HG02571 (cell line): ENCODE measurements around the gene KCTD20.
"Not testable (repeated sequence)": the region's sequence is repeated elsewhere in the genome, so short reads cannot be mapped to it uniquely, and the experiment has no call there.

ENCODE experiments used
- ATAC-seq: cut with Tn5 transposase; IDR thresholded peaks from one replicate; pipeline ENCODE4 v1.9.1; 2021; ENCODE audit warnings: mild to moderate bottlenecking, moderate library complexity; ENCODE audit not compliant: unreplicated experiment

KCTD20 gene

GRCh38 chr6:36443471-36444428, 950 bp downstream of the KCTD20 start:
- ATAC-seq, result no peak

DNA sequence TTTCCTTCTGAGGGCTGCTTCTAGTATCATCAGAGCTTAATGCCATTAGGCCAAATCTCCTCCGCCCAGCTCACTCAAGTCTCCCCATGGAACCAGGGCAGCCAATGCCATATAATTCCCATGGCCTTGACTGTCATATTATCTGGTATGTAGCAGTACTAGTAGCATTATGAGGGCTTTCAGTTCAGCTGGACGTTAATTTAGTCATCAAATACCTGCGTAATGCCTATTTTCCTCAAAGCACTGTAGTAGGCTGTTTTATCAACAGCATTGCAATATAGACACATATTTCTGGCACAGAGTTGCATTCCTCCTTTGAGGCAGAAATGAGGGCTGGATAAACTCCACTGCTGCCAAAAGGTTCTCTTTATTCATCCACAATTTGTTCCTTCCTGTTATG, 1.7 kb downstream of the KCTD20 start:
- no peak for ATAC-seq

DNA sequence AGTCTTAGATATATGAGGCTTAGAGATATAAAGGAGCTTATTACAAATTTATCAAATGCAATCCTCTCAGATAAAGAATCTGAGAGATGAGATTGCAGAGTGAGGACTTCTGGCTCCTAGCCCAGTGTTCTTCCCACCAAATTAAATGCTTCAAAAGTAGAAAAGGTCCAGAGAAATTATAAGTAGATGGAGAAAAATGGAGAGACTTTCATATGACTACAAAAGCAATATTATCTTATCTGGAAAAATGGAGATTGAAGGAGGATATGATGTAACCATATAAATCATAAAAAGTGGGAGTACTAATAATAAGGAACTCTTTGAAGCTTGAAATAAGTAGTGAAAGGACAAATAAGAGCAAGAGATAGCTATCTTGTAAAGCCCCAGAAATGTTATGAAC, 2.8 kb downstream of the KCTD20 start:
- ATAC-seq, result no peak

- not testable (repeated sequence) for ATAC-seq
These were observed 6.4 kb downstream of the KCTD20 start for GRCh38 chr6:36449173-36449572.

- ATAC-seq, result not testable (repeated sequence)
These were observed 10.1 kb downstream of the KCTD20 start for GRCh38 chr6:36452897-36453296.

GRCh38 chr6:36455486-36456027, 12.8 kb downstream of the KCTD20 start:
- ATAC-seq, result no peak

- no peak for ATAC-seq
These were observed 16.7 kb downstream of the KCTD20 start for GRCh38 chr6:36459501-36459900.

- no peak for ATAC-seq
These were observed 18.1 kb downstream of the KCTD20 start for GRCh38 chr6:36460916-36461315.

- no peak for ATAC-seq
These were observed 18.8 kb downstream of the KCTD20 start for GRCh38 chr6:36461646-36462045.

DNA sequence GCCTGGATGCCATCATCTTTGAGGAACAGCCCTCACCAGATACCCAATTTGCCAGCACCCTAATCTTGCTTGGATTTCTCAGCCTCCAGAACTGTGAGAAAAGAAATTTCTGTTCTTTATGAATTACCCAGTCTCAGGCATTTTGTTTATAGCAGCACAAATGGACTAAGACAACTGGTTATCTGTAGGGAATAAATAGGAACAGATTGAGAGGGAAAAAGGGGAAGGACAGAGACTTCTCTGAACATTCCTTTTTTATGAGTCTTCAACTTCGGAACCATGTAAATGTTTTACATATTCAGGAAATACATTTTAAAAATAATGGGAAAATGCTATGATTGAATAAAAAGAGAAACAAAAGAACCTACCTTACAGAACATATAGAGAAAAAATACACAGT, 20.9 kb downstream of the KCTD20 start:
- ATAC-seq, result no peak

GRCh38 chr6:36464233-36464632, 21.4 kb downstream of the KCTD20 start:
- no peak for ATAC-seq

- no peak for ATAC-seq
These were observed 24.8 kb downstream of the KCTD20 start for GRCh38 chr6:36467625-36468024.

GRCh38 chr6:36469148-36469661, 26.4 kb downstream of the KCTD20 start:
- ATAC-seq, result no peak

- no peak for ATAC-seq
These were observed 27.1 kb downstream of the KCTD20 start for GRCh38 chr6:36469946-36470345.

- ATAC-seq, result no peak
These were observed 35.3 kb downstream of the KCTD20 start for GRCh38 chr6:36478051-36478526.

- ATAC-seq, result no peak
These were observed 36.5 kb downstream of the KCTD20 start for GRCh38 chr6:36479256-36479655.

- not testable (repeated sequence) for ATAC-seq
These were observed 40.5 kb downstream of the KCTD20 start for GRCh38 chr6:36483326-36483725.

GRCh38 chr6:36484736-36485135, 41.9 kb downstream of the KCTD20 start:
- no peak for ATAC-seq

GRCh38 chr6:36487698-36488097, 44.9 kb downstream of the KCTD20 start:
- ATAC-seq, result no peak

DNA sequence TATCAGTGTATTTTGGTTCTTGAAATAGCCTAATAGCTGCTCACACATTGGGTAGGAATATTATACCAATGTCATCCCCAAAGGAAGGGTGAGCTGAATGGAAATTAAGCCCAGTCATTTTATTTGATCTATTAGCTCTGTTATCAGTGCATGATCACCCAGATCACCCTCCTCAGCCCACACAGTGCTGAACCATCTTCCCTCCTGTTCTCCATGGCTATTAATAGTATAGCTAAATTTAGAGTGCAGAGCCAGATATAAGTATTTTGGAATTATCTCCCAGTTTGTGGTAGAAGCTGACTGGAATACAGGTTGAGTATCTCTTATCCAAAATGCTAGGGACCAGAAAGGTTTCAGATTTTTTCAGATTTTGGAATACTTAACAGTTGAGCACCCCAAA, 45.4 kb downstream of the KCTD20 start:
- no peak for ATAC-seq

DNA sequence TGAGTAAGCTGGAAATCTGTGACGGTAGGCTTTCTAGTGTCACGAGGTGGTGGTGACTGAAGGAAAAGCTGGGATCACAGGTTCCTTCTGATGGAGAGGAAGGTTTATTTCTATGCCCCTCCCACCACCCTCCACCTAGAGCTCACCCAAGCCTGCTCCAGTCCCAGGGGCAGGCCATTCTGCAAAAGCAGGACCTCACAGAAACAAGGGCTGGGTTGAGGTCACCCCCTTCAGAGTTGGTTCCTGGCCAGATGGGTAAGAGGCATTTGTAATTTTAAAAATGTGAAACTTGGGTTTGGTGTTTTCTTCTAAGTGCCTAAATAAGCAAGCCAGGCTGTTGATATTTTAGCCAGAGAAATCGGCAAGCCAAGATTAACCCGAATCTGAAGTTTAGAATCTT, 46.6 kb downstream of the KCTD20 start:
- ATAC-seq, result no peak

DNA sequence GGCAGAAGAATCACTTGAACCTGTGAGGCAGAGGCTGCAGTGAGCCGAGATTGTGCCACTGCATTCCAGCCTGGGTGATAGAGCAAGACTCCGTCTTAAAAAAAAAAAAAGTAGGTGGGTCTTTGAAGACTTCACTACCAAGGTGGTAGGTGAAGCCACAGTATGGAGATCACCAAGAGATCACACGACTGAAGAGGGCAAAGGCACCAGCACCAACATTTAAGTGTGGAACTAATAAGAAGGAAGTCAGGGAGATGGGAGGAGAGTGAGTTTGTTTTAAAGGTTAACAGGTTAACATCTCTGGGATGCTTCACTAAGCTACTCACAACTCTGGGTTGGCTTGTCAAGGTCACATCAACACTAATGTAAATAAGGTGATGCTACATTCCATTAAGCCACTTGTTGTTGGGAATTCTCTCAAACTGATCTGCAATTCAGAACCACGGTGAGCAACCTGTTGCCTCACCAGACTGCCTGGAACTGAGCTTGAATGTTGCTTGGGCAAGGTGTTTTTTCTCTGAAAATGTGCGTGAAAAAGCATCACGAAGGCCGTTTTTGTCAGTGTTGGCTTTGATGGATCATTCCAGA, 48.7 kb downstream of the KCTD20 start:
- ATAC-seq, result no peak
